ENCODE data around the gene GPC6.

The GPC6 gene

GRCh38 chr13:93709506-93710244, 483.1 kb downstream of the GPC6 start:
- Histone ChIP-seq H2AFZ (ENCODE audit: low read depth, low read length) (no peak overlapping the region), H3K27ac (ENCODE audit: low read length) (no peak overlapping the region), H3K36me3 (replicated peaks; ENCODE audit: low read depth, low read length) (no peaks in the 10 kb centered on the region), H3K4me2 (ENCODE audit: low read length) (no peak overlapping the region), H3K4me1 (ENCODE audit: low read length) (no peaks in the 10 kb centered on the region), H3K9me3 (ENCODE audit: insufficient read depth, low read length) (0 out of 2 replicates have a peak, but pooled peaks cover 3% of the 10 kb centered on the region), H4K20me1 (ENCODE audit: insufficient read depth, low read length) (no peaks in the 10 kb centered on the region), H3K79me2 (ENCODE audit: low read length) (no peaks in the 10 kb centered on the region), H3K27me3 (ENCODE audit: low read depth, low read length) (no peaks in the 10 kb centered on the region), H3K9ac (ENCODE audit: low read length) (no peak overlapping the region), H3K4me3 (ENCODE audit: low read length) (no peak overlapping the region)
- TF ChIP-seq EZH2phosphoT487 (IDR thresholded peaks at IDR 0.05; ENCODE audit: low read depth), result no peak
- TF ChIP-seq CTCF (IDR thresholded peaks at IDR 0.05; ENCODE audit: low read depth, low read length), result no peak

- Histone ChIP-seq H3K9me3 (ENCODE audit: insufficient read depth, low read length) (0 out of 2 replicates have a peak, but pooled peaks cover 9% of the 10 kb centered on the region), H3K79me2 (ENCODE audit: low read length) (no peaks in the 10 kb centered on the region), H3K4me2 (ENCODE audit: low read length) (no peak overlapping the region), H3K9ac (ENCODE audit: low read length) (no peak overlapping the region), H3K27ac (ENCODE audit: low read length) (no peak overlapping the region), H3K27me3 (ENCODE audit: low read depth, low read length) (no peaks in the 10 kb centered on the region), H3K4me3 (ENCODE audit: low read length) (no peak overlapping the region), H3K4me1 (ENCODE audit: low read length) (no peaks in the 10 kb centered on the region), H3K36me3 (replicated peaks; ENCODE audit: low read depth, low read length) (no peaks in the 10 kb centered on the region), H2AFZ (ENCODE audit: low read depth, low read length) (no peak overlapping the region), H4K20me1 (ENCODE audit: insufficient read depth, low read length) (no peaks in the 10 kb centered on the region)
- no peak for TF ChIP-seq EZH2phosphoT487 (IDR thresholded peaks at IDR 0.05; ENCODE audit: low read depth)
- TF ChIP-seq CTCF (IDR thresholded peaks at IDR 0.05; ENCODE audit: low read depth, low read length), result no peak
These were observed 487.6 kb downstream of the GPC6 start for GRCh38 chr13:93714171-93714570.

GRCh38 chr13:93715866-93716265, 489.3 kb downstream of the GPC6 start:
- Histone ChIP-seq H3K4me3 (ENCODE audit: low read length) (no peak overlapping the region), H3K9me3 (ENCODE audit: insufficient read depth, low read length) (0 out of 2 replicates have a peak, but pooled peaks cover 9% of the 10 kb centered on the region), H3K4me2 (ENCODE audit: low read length) (no peak overlapping the region), H3K9ac (ENCODE audit: low read length) (no peak overlapping the region), H3K79me2 (ENCODE audit: low read length) (no peaks in the 10 kb centered on the region), H3K4me1 (ENCODE audit: low read length) (no peaks in the 10 kb centered on the region), H4K20me1 (ENCODE audit: insufficient read depth, low read length) (no peaks in the 10 kb centered on the region), H3K27ac (ENCODE audit: low read length) (no peak overlapping the region), H3K27me3 (ENCODE audit: low read depth, low read length) (no peaks in the 10 kb centered on the region), H3K36me3 (replicated peaks; ENCODE audit: low read depth, low read length) (no peaks in the 10 kb centered on the region), H2AFZ (ENCODE audit: low read depth, low read length) (no peak overlapping the region)
- TF ChIP-seq EZH2phosphoT487 (IDR thresholded peaks at IDR 0.05; ENCODE audit: low read depth) (no peak), CTCF (IDR thresholded peaks at IDR 0.05; ENCODE audit: low read depth, low read length) (no peak)

GRCh38 chr13:93716623-93717022, 490.0 kb downstream of the GPC6 start:
- no peaks in the 10 kb centered on the region for H4K20me1 ChIP-seq (ENCODE audit: insufficient read depth, low read length)
- H3K4me1 ChIP-seq (ENCODE audit: low read length), result no peaks in the 10 kb centered on the region
- H3K27me3 ChIP-seq (ENCODE audit: low read depth, low read length), result no peaks in the 10 kb centered on the region
- H3K9ac ChIP-seq (ENCODE audit: low read length), result no peak overlapping the region
- no peak overlapping the region for H3K4me3 ChIP-seq (ENCODE audit: low read length)
- TF ChIP-seq CTCF (IDR thresholded peaks at IDR 0.05; ENCODE audit: low read depth, low read length) (no peak), EZH2phosphoT487 (IDR thresholded peaks at IDR 0.05; ENCODE audit: low read depth) (no peak)
- H3K36me3 ChIP-seq (replicated peaks; ENCODE audit: low read depth, low read length), result no peaks in the 10 kb centered on the region
- H3K27ac ChIP-seq (ENCODE audit: low read length), result no peak overlapping the region
- H2AFZ ChIP-seq (ENCODE audit: low read depth, low read length), result no peak overlapping the region
- H3K79me2 ChIP-seq (ENCODE audit: low read length), result no peaks in the 10 kb centered on the region
- 0 out of 2 replicates have a peak, but pooled peaks cover 9% of the 10 kb centered on the region for H3K9me3 ChIP-seq (ENCODE audit: insufficient read depth, low read length)
- H3K4me2 ChIP-seq (ENCODE audit: low read length), result no peak overlapping the region
